Muscle of arm (tissue), 12 donors: ENCODE data around the gene TMEM135. TPM values are rescaled to one million over a fixed set of nuclear protein-coding genes. Genes with fewer than 3 reads are reported as not detected.
"Not testable (repeated sequence)": the region's sequence is repeated elsewhere in the genome, so short reads cannot be mapped to it uniquely, and the experiment has no call there.

Experiments used
- DNase-seq: peaks from one replicate; pipeline ENCODE4 v3.0.0-alpha.2; 2013
- polyA plus RNA-seq, 12 donors: library from polyadenylated mRNA; unstranded; fragments of 120-200 nt; gene quantifications; one replicate each; pipeline ENCODE4 v1.2.1, GENCODE V29; 2013; ENCODE audit not compliant: insufficient read length in 12 of 12

Gene TMEM135
- polyA plus RNA-seq, 12 donors = 10.3 to 25.1 (median 17.1) TPM; not detected in 1

DNA sequence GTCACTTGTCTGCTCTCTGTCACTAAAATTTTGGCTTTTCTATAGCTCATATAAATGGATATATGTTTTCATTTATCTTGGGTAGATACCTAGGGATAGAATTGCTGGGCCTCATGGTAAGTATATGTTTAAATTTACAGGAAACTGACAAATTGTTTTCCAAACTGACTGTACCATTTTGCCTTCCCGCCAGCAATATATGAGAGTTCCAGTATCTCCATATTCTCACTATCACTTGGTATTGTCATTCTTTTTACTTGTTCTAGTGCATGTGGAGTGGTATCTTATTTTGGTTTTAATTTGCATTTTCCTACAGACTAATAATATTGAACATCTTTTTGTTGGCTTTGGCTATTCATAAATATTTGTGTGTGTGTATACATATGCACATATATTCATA, 101.7 kb downstream of the TMEM135 start:
- DNase-seq = no peak

DNA sequence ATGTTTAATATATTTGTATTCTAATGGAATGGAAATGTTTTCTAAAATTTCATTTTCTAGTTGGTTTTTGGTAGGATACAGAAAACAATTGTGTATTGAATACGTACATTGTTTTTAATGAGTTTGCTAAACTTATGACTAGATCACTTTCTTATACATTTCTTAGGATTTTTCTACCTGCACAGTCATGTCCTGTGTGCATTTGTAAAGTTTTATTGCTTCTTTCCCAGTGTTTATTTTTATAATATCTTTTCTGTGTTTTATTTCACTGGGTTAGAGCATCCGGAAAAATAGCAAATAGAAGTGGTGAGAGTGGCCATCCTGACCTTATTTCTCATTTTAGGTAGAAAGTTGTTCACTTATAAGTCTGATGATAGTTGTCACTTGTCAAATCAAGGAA, 103.6 kb downstream of the TMEM135 start:
- no peak for DNase-seq

DNA sequence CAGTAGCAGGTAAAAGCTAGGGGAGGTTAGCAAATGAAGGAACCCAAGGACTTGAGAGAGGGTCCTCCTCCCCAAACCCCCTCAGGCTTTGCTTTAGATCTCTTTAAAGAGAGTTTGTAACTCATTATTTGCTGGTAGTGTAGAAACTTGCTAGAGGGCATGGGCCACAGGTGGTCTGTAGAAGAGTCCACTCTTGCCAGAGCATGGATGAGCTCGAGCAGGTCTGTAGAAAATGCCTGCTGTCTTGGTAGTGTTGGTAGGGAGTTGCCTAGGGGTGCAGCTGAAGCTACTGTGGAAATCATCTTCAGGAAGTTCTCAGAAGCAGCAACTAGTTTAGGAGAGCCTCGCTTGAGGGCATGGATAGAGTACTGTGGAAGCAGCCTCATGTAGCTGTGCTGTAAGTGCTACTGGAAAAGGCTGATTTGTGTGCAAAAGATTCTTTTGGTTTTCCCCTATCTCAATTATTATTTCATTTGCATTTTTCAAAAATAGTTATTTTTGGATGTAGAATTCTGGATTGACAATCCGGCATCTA, 104.3 kb downstream of the TMEM135 start:
- DNase-seq = no peak

- DNase-seq = no peak
These were observed 104.9 kb downstream of the TMEM135 start for GRCh38 chr11:87142594-87142993.

- DNase-seq = no peak
These were observed 105.9 kb downstream of the TMEM135 start for GRCh38 chr11:87143641-87144040.

DNA sequence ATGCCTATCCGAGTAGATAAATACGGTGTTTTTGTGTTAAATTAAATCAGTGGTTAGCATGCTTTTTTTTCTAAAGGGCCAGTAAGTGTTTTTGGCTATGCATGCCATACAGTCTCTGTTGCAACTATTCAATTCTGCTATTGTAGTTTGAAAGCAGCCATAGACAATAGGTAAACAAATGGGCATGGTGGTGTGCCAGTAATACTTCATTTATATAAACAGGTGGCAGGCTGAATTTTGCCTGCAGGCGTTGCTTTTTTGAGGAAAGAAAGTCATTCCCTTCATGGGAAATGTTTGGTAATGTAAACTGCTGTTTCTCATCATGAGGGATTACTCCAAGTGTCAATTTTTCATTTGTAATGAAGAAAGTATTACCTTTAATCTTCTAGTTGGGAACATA, 106.5 kb downstream of the TMEM135 start:
- DNase-seq = no peak

- DNase-seq = no peak
These were observed 111.0 kb downstream of the TMEM135 start for GRCh38 chr11:87148749-87149148.

GRCh38 chr11:87149782-87150181, 112.0 kb downstream of the TMEM135 start:
- not testable (repeated sequence) for DNase-seq

GRCh38 chr11:87150936-87151335, 113.2 kb downstream of the TMEM135 start:
- DNase-seq = no peak

DNA sequence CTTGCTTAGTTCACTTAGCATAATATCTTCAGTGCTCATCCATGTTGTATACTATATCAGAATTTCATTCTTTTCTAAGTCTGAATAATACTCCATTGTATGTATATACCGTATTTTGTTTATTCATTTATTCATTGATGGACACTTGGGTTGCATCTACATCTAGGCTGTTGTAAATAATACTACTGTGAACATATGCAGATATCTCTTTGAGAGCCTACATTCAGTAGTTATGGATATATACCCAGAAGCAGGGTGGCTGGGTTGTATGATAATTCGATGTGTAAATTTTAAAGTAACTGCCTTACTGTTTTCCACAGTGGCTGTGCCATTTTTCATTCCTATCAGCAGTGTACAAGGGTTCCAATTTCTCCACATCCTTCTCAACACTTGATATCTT, 116.5 kb downstream of the TMEM135 start:
- no peak for DNase-seq

- no peak for DNase-seq
These were observed 119.2 kb downstream of the TMEM135 start for GRCh38 chr11:87156970-87157369.

- DNase-seq = not testable (repeated sequence)
These were observed 131.3 kb downstream of the TMEM135 start for GRCh38 chr11:87169076-87169475.

DNA sequence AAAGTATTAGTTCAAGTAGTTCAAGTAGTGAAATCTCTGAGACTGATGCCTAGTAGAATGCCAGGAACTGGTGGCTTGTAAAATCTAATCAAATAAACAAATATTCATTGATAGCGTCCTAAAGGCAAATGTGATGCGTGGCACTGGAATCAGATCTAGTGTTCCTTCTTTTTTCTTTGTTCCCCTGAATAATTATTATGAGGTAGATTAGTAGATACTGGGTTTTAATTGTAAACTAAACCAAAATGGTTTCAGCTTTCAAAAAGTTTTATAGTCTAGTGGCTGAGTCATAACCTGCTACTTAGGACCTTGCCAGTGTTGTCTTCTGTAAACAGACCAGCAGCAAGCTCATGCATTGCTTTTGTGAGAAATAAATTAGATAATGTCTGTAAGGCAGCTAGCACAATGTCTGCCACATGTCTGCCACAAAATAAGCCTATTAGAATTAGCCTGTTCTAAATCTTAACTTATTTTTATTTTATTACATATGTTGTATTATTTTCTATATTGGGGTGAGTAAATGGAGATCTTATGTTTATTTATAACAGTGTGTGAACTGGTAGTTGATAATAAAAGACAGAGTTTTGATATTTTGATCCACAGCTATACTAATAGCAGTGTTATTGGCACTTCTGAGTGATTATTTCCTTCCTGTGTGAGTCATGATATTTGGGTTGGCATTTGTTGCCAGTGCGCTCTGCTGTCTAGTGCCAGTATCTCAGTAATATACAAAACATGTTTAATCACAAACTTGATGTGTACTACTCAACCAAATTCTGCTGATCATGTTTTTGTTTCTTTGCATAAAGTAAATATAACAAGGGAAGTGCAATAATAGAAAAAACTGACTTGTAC, 135.7 kb downstream of the TMEM135 start:
- DNase-seq = no peak

DNA sequence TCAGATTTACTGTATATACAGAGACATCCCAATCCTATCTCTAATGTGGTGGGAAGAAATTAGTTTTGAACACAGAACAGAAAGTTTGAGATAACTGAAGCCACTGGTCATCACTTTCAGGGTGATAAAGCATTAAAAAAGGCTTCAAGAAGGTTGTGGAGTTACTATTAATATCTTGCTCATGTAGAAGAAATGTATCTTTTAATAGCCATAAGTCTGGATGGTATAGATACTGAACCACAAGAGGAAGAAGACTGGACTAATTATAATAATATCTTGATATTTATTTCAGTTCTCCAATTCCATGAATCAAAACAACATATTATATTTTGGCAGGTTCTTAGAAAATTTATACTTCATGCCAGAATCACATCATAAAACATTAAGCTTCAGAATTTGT, 137.1 kb downstream of the TMEM135 start:
- no peak for DNase-seq

DNA sequence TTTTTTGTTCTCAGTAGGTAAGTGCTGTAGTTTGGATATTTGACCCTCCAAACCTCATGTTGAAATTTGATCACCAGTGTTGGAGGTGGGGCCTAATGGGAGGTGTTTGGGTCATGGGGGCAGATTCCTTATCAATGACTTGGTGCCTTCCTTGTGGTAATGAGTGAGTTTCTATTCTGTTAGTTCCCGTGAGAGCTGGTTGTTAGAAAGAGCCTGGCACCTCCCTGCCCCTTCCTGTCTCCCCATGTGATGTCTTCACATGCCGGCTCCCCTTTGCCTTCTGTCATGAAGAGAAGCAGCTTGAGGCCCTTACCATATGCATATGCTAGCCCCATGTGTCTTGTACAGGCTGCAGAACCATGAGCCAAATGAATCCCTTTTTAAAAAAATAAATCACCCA, 138.3 kb downstream of the TMEM135 start:
- no peak for DNase-seq

DNA sequence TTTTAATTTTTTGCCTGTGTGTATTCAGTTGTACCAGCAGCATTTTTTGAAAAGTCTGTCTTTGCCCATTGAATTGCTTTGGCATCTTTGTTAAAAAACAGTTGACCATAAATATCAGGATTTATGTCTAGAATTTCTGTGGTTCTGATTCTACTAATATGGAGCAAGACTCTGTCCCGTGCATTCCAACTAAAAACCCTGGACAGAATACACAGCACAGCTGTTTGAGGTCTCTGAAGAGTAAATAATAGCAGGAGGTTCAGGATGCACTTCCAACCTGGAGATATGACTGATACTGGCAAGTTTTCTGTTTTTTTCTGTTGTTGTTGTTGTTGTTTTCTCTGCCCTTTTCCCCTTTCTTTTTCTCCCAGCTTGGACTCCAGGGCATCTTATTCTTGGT, 141.9 kb downstream of the TMEM135 start:
- no peak for DNase-seq

GRCh38 chr11:87180742-87181141, 143.0 kb downstream of the TMEM135 start:
- DNase-seq = peak; percentile 70

DNA sequence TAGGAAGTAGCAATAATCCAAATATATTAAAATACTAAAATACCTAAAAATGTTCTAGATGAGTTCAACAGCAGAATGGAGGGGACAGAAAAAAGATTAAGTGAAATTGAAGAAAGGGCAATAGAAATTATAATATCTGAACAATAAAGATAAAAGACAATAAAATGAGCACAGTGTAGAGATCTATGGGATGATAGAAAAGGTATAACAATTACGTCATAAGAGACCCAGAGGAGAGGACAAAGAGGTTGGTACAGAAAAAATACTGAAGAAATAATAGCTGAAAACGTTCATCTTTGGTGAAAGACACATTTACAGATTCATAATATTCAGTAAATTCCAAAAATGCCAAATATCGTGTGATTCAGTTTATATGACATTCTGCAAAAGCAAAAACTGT, 143.4 kb downstream of the TMEM135 start:
- DNase-seq = no peak

GRCh38 chr11:87185228-87185627, 147.5 kb downstream of the TMEM135 start:
- DNase-seq = no peak

DNA sequence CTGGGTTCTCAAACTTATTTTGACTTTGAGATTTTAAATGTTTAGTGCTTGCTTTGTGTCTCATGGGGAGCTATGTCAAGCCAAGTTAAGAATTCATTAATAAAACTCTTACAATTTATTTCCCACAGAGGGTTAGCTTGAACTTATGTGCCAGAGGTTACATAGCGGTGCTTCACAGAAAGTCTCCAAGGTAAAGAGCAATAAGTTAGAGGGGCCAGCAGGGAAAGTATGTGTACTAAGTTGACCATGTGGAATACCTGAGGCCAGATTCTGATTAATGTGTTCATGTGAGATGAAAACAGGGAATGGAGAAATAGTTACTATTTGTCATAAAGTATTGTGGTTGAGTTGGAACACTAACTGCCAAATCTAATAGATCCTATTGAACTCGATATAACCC, 149.3 kb downstream of the TMEM135 start:
- DNase-seq = peak; percentile 28

DNA sequence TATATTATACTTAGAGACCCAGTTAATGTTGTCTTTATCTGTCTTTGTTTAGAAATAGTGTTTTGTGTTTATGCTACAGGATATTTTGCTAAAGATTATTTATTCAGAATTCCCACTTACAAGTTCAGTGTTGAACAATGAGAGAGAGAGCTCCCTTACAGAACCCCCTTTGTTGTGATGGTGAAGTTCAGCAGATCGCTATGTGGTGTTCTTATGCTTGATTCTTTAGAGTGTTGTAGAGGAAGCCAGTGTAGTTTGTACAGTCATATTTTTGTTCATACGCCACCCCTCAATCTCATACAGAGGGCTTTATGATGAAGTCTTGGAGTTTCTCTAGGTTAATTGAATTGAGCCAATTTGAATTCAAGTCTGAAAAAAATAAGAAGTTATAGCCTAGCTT, 150.2 kb downstream of the TMEM135 start:
- DNase-seq = no peak

DNA sequence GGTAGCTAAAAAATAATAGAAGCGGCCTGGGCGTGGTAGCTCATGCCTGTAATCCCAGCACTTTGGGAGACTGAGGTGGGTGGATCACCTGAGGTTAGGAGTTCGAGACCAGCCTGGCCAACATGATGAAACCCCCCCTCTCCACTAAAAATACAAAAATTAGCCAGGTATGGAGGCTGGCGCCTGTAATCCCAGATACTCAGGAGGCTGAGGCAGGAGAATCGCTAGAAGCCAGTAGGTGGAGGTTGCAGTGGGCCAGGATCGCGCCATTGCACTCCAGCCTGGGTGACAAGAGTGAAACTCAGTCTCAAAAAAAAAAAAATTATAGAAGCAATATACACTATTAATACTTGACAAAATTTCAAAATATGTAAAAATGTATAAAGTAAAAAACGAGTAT, 150.7 kb downstream of the TMEM135 start:
- DNase-seq = not testable (repeated sequence)

GRCh38 chr11:87188921-87189320, 151.2 kb downstream of the TMEM135 start:
- DNase-seq = not testable (repeated sequence)

DNA sequence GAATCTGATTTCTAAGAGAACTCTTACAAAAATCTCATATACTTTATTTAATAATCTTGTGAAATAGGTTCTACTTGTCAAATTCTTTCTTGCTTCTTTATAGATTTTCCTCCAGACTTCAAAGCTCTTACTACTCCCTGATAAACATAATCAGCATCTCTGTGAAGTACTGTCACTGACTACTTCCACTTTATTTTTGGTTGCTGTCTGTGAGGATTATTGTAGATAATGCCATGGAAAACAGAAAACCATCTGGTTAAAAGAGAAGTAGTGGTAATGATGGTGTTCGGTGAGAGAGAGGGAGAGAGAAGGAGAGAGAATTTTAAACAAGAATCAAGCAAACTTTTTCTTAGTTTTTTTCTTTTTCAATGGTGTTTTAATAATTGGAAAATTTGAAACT, 152.3 kb downstream of the TMEM135 start:
- DNase-seq = no peak
